ENCODE results near the gene NFIB. TPM values are rescaled to one million over a fixed set of nuclear protein-coding genes. Genes with fewer than 3 reads are reported as not detected.

NFIB gene
- total RNA-seq, 2 donors from 2014 or later = 5.3 to 14.1 TPM

DNA sequence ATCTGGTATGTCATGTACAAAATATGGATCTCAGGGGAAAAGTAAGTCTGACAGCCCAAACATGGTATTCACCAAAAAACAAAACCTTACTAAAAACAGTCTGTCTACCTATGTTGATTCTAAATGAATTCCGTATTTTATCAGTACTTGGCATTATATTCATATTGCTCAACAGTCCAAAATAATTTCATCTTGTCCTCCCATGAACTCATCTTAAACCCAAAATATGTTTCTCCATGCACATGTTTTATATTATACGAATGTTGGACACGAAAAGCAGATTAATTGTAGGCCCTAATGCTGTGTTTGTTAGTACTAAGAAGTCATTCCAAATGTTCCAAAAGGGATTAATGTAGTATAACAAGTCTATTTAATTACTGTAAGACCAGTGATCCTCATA, 20.1 kb downstream of the NFIB start:
- Mint-ChIP-seq H3K36me3 (ENCODE audit: low read depth) (no peaks in the 10 kb centered on the region), H3K4me3 (no peak overlapping the region), H3K4me1 (no peaks in the 10 kb centered on the region), H3K27ac (no peak overlapping the region), H3K9me3 (no peaks in the 10 kb centered on the region), H3K27me3 (ENCODE audit: insufficient read depth) (no peaks in the 10 kb centered on the region)
- Histone ChIP-seq H3K27me3 (ENCODE audit: control insufficient read depth, insufficient read depth, low read length, poor library complexity, severe bottlenecking) (no peaks in the 10 kb centered on the region), H3K27ac (ENCODE audit: low read depth, low read length) (no peak overlapping the region), H3K9ac (ENCODE audit: extremely low read depth, low read length, poor library complexity, severe bottlenecking) (no peak overlapping the region), H3K4me3 (ENCODE audit: low read length) (no peak overlapping the region), H3K36me3 (ENCODE audit: control insufficient read depth, insufficient read depth, low read length) (no peaks in the 10 kb centered on the region), H3K4me1 (ENCODE audit: control insufficient read depth, insufficient read depth, low read length) (no peaks in the 10 kb centered on the region), H3K9me3 (ENCODE audit: control insufficient read depth, low read length) (no peaks in the 10 kb centered on the region)
- TF ChIP-seq, protein P1, sequence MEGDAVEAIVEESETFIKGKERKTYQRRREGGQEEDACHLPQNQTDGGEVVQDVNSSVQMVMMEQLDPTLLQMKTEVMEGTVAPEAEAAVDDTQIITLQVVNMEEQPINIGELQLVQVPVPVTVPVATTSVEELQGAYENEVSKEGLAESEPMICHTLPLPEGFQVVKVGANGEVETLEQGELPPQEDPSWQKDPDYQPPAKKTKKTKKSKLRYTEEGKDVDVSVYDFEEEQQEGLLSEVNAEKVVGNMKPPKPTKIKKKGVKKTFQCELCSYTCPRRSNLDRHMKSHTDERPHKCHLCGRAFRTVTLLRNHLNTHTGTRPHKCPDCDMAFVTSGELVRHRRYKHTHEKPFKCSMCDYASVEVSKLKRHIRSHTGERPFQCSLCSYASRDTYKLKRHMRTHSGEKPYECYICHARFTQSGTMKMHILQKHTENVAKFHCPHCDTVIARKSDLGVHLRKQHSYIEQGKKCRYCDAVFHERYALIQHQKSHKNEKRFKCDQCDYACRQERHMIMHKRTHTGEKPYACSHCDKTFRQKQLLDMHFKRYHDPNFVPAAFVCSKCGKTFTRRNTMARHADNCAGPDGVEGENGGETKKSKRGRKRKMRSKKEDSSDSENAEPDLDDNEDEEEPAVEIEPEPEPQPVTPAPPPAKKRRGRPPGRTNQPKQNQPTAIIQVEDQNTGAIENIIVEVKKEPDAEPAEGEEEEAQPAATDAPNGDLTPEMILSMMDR (conservative IDR thresholded peaks at IDR 0.05) = no peak
- 91 to 100% methylated on average over 1 to 3 of the region's 3 CpGs for WGBS, 2 experiments (ENCODE audit: insufficient coverage in 1 of 2, insufficient read length in 1 of 2)
- no peak for DNase-seq

DNA sequence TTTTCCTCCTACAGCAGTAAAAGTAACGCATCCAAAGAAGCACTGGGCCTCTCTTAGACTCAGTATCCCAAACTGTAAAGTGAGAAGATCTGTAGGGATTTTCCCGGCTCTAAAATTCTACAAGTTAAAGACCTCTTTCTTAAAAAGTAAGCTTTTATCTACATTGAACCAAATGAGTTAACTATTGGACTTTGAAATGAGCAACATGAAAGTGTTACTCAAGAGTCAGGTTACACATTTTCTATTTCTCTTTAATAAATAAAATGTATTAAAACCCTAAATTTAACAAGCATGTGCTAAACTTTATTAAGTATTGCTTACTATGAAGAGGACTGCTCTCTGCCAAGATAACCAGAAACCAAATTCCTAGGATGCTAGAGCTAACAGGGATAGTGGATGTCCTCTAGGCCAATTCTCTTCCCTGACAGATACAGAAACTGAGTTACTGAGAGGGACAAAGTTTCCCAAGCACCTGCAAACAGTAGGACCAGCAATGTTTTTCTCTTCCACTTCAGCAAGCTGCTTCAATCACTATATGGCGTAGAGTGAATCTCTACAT, 21.7 kb downstream of the NFIB start:
- Histone ChIP-seq H3K9ac (ENCODE audit: extremely low read depth, low read length, poor library complexity, severe bottlenecking) (no peak overlapping the region), H3K27ac (ENCODE audit: low read depth, low read length) (no peak overlapping the region), H3K4me1 (ENCODE audit: control insufficient read depth, insufficient read depth, low read length) (no peaks in the 10 kb centered on the region), H3K4me3 (ENCODE audit: low read length) (no peak overlapping the region), H3K36me3 (ENCODE audit: control insufficient read depth, insufficient read depth, low read length) (no peaks in the 10 kb centered on the region), H3K9me3 (ENCODE audit: control insufficient read depth, low read length) (no peaks in the 10 kb centered on the region), H3K27me3 (ENCODE audit: control insufficient read depth, insufficient read depth, low read length, poor library complexity, severe bottlenecking) (no peaks in the 10 kb centered on the region)
- Mint-ChIP-seq H3K27ac (no peak overlapping the region), H3K36me3 (ENCODE audit: low read depth) (no peaks in the 10 kb centered on the region), H3K27me3 (ENCODE audit: insufficient read depth) (no peaks in the 10 kb centered on the region), H3K4me3 (no peak overlapping the region), H3K9me3 (no peaks in the 10 kb centered on the region), H3K4me1 (no peaks in the 10 kb centered on the region)
- no peak for DNase-seq
- 20 to 65% methylated on average over 1 to 3 of the region's 3 CpGs for WGBS, 2 experiments (ENCODE audit: insufficient coverage in 1 of 2, insufficient read length in 1 of 2)
- TF ChIP-seq, protein P1 (conservative IDR thresholded peaks at IDR 0.05) = no peak

DNA sequence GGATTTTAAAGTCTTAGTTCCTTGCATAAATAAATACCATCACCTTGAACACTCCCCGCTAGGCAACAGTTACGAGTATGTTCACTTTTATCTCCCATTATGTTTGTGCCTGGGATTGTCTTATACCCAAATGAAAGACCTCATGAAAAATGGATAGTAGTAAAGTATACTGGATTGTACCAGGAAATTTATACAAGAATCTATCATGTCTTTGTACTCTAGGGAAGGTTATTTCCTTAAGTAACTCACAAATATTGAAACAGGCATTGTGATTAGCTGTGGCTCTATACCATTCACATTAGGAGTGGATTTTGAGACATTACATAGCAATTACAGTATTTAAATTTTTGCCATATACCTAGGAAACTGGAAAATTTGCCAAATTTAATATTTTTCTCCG, 24.0 kb downstream of the NFIB start:
- no peaks in the 10 kb centered on the region for H3K9me3 Mint-ChIP-seq
- H3K27me3 Mint-ChIP-seq (ENCODE audit: insufficient read depth) = no peaks in the 10 kb centered on the region
- no peaks in the 10 kb centered on the region for H3K4me1 Mint-ChIP-seq
- Histone ChIP-seq H3K27me3 (ENCODE audit: control insufficient read depth, insufficient read depth, low read length, poor library complexity, severe bottlenecking) (no peaks in the 10 kb centered on the region), H3K4me1 (ENCODE audit: control insufficient read depth, insufficient read depth, low read length) (no peaks in the 10 kb centered on the region), H3K9me3 (ENCODE audit: control insufficient read depth, low read length) (no peaks in the 10 kb centered on the region), H3K9ac (ENCODE audit: extremely low read depth, low read length, poor library complexity, severe bottlenecking) (no peak overlapping the region), H3K36me3 (ENCODE audit: control insufficient read depth, insufficient read depth, low read length) (no peaks in the 10 kb centered on the region), H3K4me3 (ENCODE audit: low read length) (no peak overlapping the region), H3K27ac (ENCODE audit: low read depth, low read length) (no peak overlapping the region)
- no peak overlapping the region for H3K27ac Mint-ChIP-seq
- H3K36me3 Mint-ChIP-seq (ENCODE audit: low read depth) = no peaks in the 10 kb centered on the region
- DNase-seq = no peak
- TF ChIP-seq, protein P1 (conservative IDR thresholded peaks at IDR 0.05) = no peak
- no peak overlapping the region for H3K4me3 Mint-ChIP-seq
- WGBS, 2 experiments (ENCODE audit: insufficient coverage in 1 of 2, insufficient read length in 1 of 2) = 71 to 91% methylated on average over 1 to 3 of the region's 3 CpGs

All from endodermal cell (in vitro differentiated cells).